ENCODE data around the gene GPR87. TPM values are rescaled to one million over a fixed set of nuclear protein-coding genes. Genes with fewer than 3 reads are reported as not detected.

The GPR87 gene
- total and polyA plus RNA-seq, 2 of the 4 experiments (the other 2 are of a cell fraction): 0.26 to 0.36 TPM

GRCh38 chr3:151293127-151293526 lies 23.5 kb downstream of the GPR87 start:
- BruUV-seq (replicated peaks): no TSS peak
- H3K9me1 ChIP-seq (ENCODE audit: insufficient read depth, low read length): no peaks in the 10 kb centered on the region
- intact Hi-C loops (cut with micrococcal nuclease) (loop anchor here (10.0 kb wide), 1 partner anchor 172 kb away; the partner anchor contains the start of gene IGSF10), dilution Hi-C loops (cut with HindIII; ENCODE audit: low sequenced_read_pairs, unreplicated experiment) (no loop called here), in situ Hi-C loops (cut with MboI; ENCODE audit: low sequenced_read_pairs) (loop anchor here (5.0 to 10.0 kb wide), 2 partner anchors 542 to 624 kb away; no protein-coding TSS in a partner anchor)
- ATAC-seq (ENCODE audit: low read depth) (no peak), DNase-seq (no peak)
- H3K4me3 ChIP-seq (ENCODE audit: insufficient read depth, low read depth, low read length): no peak overlapping the region
- no peak overlapping the region for H3K4me2 ChIP-seq (ENCODE audit: low read depth, low read length)
- H3K23ac ChIP-seq (ENCODE audit: low read depth, low read length): no peak overlapping the region
- no peaks in the 10 kb centered on the region for H3K9me3 ChIP-seq (ENCODE audit: control insufficient read depth, insufficient read depth, low read length)
- no peaks in the 10 kb centered on the region for H3K79me1 ChIP-seq (ENCODE audit: low read depth in 1 of 2, low read length in 2 of 2)
- H4K5ac ChIP-seq (ENCODE audit: low read depth, low read length): no peak overlapping the region
- H2AFZ ChIP-seq (replicated peaks; ENCODE audit: low read length, poor library complexity): peak overlapping the region; percentile 36
- peak overlapping the region; percentile 51; the same call in 1 of the 2 replicates for H2AK5ac ChIP-seq (ENCODE audit: low read depth, low read length)
- no peak overlapping the region for H2AK9ac ChIP-seq (replicated peaks; ENCODE audit: low read depth, low read length, poor library complexity)
- ChIA-PET POLR2A (ENCODE audit: unreplicated experiment) (no interaction called here), CTCF (interaction anchor here (1.2 to 2.0 kb wide), 2 partner anchors 65 to 545 kb away, joined by 5 to 7 read pairs; no protein-coding TSS in a partner anchor)
- H4K91ac ChIP-seq (ENCODE audit: insufficient read depth, low read depth, low read length): no peak overlapping the region
- no peaks in the 10 kb centered on the region for H4K20me1 ChIP-seq (ENCODE audit: insufficient read depth, low read length)
- no peak overlapping the region for H3K27ac ChIP-seq (ENCODE audit: insufficient read depth, low read length)
- H2BK120ac ChIP-seq (ENCODE audit: low read depth, low read length): no peak overlapping the region
- no peaks in the 10 kb centered on the region for H3K4me1 ChIP-seq (ENCODE audit: control insufficient read depth, insufficient read depth, low read length)
- 0 out of 3 replicates have a peak overlapping the region, but pooled peaks have one; percentile 28 for H2BK15ac ChIP-seq (ENCODE audit: low read depth, low read length)
- H2BK20ac ChIP-seq (ENCODE audit: low read depth, low read length): no peak overlapping the region
- H3K9ac ChIP-seq (ENCODE audit: low read depth, low read length): no peak overlapping the region
- no peak overlapping the region for H3K56ac ChIP-seq (ENCODE audit: extremely low read depth, insufficient read depth, low read length)
- H3K36me3 ChIP-seq (ENCODE audit: control insufficient read depth, insufficient read depth, low read length): no peaks in the 10 kb centered on the region
- no peaks in the 10 kb centered on the region for H3K27me3 ChIP-seq (ENCODE audit: control insufficient read depth, insufficient read depth, low read length)
- no peak overlapping the region for H3K4ac ChIP-seq (ENCODE audit: low read depth, low read length)
- no CpG with 5 or more reads among the region's 6 CpGs for WGBS, 2 experiments (ENCODE audit: extremely low coverage in 2 of 2, insufficient read length in 1 of 2)
- no peak overlapping the region for H3K14ac ChIP-seq (replicated peaks; ENCODE audit: low read depth, low read length)
- TF ChIP-seq RFX5 (IDR thresholded peaks at IDR 0.05; ENCODE audit: low read depth, low read length): no peak
- TF ChIP-seq SMC3 (IDR thresholded peaks at IDR 0.05; ENCODE audit: low read depth, low read length): no peak
- no peak for TF ChIP-seq USF2 (IDR thresholded peaks at IDR 0.05; ENCODE audit: low read depth, low read length)
- TF ChIP-seq MAFK (IDR thresholded peaks at IDR 0.05; ENCODE audit: low read depth, low read length): no peak
- no peak for TF ChIP-seq CHD1 (IDR thresholded peaks at IDR 0.05; ENCODE audit: low read depth, low read length)
- no peak for TF ChIP-seq MXI1 (IDR thresholded peaks at IDR 0.05; ENCODE audit: borderline replicate concordance, low read depth, low read length)
- TF ChIP-seq RAD21 (IDR thresholded peaks at IDR 0.05; ENCODE audit: low read length): no peak
- TF ChIP-seq MAZ (IDR thresholded peaks at IDR 0.05; ENCODE audit: borderline replicate concordance, low read depth, low read length): no peak
- no peak for TF ChIP-seq RCOR1 (IDR thresholded peaks at IDR 0.05; ENCODE audit: insufficient replicate concordance, low read length)
- no peak for TF ChIP-seq FOS (IDR thresholded peaks at IDR 0.05; ENCODE audit: low read depth, low read length)
- H4K8ac ChIP-seq (ENCODE audit: low read depth in 2 of 2, low read length in 2 of 2): no peak overlapping the region; a peak in 1 of 4 replicates
- peak overlapping the region; percentile 76; the same call in 1 of the 2 replicates for H3K18ac ChIP-seq (ENCODE audit: low read depth, low read length)
- no peak overlapping the region for H2BK5ac ChIP-seq (ENCODE audit: low read depth, low read length, poor library complexity, severe bottlenecking)

All from IMR-90 (cell line).